Measurements from ENCODE around the gene SEPTIN3. TPM values are rescaled to one million over a fixed set of nuclear protein-coding genes. Genes with fewer than 3 reads are reported as not detected.

Gene SEPTIN3, protein sequence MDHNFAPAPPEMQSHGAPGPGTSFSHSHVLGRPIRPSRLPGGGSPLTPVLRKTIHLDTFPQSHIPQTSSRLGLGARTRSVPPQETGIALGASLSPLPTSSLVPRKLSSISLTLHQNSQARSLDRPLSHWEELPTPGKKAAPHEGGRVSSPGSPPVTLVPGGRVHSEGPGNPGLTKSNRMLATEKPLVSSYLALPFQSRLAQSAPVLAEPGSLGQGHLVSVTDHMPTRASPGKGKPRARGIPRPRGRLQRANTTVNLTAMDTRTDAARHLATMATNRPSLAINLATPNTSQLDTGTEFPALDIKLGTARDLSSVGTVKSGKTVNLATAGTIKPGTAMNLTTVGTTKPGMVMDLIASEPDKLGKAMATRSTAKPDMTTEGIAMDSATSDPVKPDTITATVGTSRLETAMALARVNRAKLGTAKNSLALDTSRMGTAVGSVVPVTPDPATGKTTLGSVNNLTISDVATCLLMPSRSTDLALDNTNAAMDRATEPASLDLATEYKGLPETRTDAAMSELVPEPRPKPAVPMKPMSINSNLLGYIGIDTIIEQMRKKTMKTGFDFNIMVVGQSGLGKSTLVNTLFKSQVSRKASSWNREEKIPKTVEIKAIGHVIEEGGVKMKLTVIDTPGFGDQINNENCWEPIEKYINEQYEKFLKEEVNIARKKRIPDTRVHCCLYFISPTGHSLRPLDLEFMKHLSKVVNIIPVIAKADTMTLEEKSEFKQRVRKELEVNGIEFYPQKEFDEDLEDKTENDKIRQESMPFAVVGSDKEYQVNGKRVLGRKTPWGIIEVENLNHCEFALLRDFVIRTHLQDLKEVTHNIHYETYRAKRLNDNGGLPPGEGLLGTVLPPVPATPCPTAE
- 4.0 and 4.6 TPM in 2 replicates for total RNA-seq

DNA sequence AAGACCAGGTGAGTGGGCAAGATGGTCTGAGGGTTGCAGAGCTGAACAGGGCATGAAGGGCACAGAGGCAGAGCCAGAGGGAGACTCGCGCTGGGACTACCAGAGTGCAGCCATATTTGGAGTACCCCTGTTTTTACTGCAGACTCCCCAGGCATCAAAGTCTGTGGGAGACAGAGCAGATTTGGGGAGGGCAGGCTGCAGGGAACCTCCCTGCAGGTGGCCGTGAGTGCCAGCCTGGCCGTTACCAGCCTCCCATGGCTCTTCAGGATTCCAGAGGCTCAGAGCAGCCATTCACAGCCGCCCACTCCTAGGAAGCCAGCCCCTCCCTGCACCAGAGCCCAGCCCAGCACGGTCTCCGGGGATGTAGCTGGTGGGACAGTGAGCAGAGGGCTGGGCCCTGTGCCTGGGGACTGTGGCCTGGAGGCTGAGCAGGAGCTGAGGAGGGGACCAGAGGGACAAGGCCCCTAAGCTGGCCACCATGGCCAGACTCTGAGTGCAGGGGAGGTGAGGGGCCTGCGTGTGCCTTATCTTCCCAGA lies at the start of gene SEPTIN3:
Gene SEPTIN3 (plus strand): TSS at position 334 of the 537 bp plus-strand sequence. CDS start 2,050 bp downstream, outside the sequence.
- intact Hi-C loops (cut with micrococcal nuclease), result no loop called here

DNA sequence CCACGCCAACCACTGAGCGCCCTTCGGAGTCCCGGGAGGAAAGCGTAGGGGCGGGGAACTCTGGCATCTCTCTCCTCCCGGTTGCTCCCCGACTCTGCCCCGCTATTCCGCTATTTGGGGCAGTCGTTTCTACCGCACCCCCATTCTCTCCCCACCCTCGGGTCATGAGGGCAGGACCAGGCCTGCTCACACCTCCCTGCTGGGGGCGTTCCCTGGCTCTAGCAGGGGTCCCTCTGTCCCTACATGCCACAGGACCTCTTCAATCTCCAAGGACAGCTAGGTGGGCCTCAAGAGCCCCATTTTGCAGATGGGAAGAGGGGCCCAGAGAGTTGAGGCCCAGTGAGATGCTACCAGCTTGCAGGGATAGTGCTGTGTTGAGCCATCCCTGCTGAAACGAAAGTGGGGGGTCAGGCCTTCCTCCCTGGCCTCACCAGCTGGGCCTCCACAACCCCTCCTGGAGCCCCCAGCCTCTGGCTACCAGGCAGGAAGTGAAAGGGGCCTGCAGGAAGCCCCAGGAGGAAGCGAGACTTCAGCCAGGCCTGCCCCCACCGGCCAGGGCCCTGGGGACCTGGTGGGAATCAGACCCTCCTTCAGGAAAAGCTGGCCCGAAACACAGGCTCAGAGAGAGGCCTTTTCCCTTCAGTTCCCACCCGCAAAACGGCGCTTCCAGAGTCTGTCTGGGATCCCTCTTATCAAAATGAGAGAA lies 48.8 kb upstream of the SEPTIN3 start:
- intact Hi-C loops (cut with micrococcal nuclease), result no loop called here

DNA sequence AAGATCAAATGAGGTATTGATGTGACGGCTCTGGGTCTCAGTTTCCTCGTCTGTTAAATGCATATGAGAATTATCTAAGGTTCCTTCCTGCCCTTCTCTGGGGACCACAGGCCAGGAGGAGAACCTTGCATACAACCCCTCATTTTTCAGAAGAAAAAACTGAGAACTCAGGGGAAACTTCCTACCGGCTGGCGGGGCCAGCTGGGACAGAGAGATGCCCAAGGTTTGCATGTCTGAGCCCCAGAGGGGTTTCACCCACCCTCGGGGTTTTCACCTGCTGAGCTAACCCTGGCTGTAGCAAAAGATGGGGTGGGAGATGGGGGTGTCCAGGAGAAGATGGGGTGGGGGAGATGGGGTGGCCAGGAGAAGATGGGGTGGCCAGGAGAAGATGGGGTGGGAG lies 46.9 kb upstream of the SEPTIN3 start:
- intact Hi-C loops (cut with micrococcal nuclease), result no loop called here

DNA sequence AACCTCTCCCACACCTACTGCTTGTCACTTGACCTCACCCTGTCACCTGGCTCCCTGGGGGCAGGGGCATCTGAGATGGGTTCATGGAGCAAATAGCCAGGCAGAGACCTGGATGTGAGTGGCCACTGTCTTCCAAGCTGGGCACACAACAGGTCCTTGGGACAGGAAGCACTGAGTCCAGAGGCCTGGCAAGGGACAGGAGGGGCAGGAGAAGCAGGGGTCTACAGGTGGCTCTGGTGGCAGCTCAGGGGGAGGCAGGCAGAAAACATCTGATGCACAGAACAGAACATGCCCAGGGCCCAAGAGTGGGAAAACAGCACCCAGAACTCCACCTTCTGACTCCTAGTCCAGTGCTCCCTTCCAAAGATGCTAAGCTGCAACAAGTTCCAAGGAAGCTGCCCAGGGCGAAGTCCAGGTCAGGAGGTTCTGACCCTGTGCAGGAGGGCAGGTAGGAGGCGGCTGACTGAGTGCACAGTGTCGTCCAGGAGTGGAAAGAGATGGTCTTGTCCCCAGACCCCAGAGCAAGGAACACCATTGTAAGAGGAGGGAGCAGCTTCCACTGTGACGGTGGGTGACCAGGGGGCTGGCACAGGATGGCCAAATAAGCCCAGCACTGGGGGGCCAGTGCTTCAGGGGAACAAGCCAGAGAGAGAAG lies 46.2 kb upstream of the SEPTIN3 start:
- intact Hi-C loops (cut with micrococcal nuclease), result no loop called here

DNA sequence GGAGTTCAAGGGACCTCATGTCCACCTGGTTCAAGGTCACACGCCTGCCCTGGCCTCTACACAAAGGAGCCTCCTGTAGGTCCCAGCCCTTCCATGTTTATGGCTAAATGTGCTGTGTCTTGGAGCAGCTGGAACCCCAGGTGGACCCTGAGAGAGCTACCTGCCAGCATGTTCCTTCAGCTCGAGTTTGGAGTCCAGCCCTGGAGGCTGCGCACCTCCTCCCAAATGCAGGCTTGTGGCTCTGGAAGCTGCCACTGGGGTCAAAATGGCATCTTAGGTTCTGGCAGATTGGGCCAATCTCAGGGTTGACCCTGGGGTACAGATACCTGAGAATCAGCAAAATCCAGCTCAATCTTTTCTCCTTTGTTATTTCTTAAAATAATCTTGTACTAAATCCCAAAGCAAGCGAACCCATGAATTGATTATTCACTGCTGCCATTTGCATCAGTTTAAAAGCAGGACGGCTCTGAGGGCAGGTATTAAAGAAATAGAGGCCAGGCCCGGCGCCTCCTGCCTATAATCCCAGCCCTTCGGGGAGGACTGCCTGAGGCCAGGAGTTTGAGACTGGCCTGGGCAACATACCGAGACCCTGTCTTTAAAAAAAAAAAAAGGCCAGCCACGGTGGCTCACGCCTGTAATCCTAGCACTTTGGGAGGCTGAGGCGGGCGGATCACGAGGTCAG lies 45.5 kb upstream of the SEPTIN3 start:
- intact Hi-C loops (cut with micrococcal nuclease), result no loop called here

DNA sequence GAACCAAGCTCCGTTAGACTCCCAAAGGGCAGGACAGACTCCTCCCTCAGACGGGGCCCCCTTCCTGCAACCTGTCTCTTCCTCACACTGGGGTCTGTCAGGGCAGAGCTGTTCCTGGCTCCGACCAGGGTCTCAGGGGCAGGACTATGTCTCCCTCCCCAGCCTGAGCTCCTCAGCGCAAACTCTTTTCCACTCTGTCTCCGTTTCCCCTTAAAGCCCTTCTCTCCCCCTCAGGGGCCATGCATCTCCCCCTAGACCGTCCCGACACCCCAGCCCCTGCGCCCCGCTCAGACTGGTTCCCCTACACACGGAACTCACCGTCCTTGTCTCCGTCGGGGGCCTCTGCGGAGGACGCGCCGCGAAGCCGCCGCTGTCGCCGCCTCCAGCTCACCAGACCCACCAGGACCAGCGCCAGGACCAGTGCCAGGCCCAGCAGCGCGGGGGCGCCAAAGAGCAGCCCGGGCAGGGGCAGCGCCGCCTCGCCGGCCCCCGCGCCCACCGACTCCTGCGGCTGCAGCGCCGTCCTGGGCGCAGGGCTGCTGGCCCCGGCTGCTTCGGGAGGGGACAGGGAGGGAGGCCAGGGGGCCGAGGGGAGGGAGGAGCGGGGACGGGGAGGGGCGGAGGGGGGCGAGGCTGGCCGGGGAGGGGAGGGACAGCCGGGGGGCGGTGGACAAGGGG lies 43.3 kb upstream of the SEPTIN3 start:
- intact Hi-C loops (cut with micrococcal nuclease), result loop anchor here (1.0 kb wide), 1 partner anchor 14 kb away; no protein-coding TSS in a partner anchor

DNA sequence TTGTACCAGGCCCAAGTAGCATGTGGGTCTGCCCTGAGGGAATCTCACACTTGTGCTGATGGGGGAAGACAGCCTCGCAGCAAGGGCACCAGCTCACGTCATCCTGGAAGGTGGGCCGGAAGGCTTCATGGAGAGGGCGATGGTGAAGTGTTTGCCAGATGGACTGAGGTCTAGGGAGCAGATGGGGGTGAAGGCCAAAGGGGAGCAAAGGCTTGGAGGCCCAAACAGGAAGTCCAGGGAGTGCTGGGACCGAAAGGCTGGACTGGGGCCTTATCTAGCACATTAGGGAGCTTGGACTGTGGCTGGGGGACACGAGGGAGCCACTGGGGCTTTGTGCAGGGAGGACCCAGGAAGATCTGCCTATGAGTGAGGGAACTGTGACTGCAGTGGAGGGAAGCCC lies 41.4 kb upstream of the SEPTIN3 start:
- intact Hi-C loops (cut with micrococcal nuclease), result no loop called here

DNA sequence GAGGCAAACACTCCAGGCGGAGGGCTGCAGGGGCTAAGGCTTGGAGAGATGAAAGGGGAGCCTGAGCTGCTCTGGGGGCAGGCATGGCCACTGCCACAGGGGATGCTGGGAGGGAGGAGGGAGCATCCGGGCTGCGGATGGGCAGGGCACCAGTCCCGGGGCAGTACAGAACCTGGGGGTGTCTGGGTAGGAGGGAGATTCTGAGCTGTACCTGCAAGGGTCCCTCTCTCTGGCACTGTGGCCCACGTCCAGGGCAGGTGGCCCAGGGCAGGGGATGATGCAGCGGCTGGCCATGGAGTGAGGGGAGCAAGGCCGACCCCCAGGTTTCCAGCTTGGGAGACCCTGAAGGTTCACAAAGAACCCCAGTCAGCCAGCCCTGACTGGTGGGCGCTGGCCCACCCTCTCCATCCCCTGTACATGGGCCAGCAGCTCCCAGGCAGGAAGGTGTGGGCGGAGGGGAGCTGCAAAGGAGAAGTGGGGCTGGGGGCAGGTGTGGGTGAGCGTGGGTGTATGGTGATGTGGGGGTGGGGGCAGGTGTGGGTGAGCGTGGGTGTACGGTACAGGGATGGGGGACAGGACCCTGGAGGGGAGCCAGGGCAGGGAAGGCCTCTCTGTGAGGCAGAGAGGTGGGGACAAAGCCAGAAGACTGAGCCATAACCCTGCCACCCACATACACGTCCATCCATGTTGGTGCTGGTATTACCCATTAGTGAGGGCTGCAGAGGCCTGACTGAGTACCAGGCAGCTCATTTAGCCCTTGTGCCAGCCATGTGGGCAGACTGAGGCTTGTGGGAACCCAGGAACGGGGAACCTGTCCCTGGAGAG lies 40.4 kb upstream of the SEPTIN3 start:
- intact Hi-C loops (cut with micrococcal nuclease), result no loop called here

DNA sequence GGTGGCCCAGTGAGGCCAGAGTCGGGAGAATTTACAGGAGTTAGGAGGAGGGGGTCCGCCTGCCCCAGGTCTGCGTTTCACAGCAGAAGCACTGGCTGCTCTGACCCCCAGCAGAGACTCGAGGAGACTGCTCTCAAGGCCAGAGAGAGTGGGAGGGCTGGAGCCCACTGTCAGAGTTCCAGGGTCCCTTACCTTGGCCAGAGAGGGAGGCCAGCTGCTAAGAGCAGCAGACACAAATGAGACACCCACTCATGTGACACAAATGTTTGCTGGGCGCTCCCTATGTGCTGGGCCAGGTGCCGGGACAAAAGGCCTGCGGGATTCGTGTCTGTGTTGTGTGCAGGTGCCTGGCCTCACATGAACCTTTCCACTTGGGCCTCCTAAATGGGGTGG lies 39.8 kb upstream of the SEPTIN3 start:
- intact Hi-C loops (cut with micrococcal nuclease), result no loop called here

DNA sequence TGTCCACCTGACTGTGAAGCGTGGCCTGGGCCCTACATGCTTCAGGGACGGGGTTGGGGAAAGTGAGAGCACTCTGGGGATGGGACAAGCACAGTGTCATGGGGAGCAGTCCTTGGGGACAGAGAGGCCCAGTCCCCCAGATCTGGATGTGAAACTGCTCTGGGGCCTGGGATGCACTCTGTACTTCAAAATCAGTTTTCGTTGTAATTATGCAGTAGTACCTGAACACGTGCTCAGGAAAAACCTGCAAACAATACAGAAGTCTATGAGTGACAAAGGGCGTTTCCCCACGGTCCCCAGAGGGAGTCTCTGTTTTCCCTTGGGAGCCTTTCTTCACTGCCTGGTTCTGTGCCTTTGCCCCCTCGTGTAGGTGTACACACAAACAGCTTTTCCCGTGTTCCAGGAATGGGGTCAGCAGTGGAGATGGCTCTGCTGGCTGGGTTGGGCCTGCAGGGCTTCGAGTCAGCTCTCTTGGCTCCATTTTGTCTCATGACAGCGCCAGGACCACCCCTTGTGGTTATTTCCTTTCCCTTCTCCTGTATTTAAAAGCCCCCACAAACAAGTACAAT lies 37.5 kb upstream of the SEPTIN3 start:
- intact Hi-C loops (cut with micrococcal nuclease), result no loop called here

DNA sequence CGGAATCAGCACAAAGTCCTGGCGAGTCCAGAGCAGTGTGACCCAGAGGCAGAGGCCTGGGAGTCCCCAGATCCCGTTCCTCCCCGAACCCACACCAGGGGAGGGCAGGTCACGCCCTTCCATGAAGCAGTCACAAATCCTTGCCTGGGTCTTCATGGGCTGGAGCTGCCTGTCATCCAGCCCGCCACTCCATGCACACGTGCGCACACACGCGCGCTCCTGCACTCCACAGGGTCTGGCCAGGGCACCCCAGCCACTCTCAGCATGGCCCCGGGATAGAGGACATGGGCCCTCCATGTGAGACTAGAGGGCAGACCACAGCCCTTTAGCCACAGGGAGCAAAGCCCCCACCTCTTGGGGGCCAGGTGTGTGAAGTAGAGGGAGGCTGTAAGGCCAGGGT lies 36.9 kb upstream of the SEPTIN3 start:
- intact Hi-C loops (cut with micrococcal nuclease), result no loop called here

DNA sequence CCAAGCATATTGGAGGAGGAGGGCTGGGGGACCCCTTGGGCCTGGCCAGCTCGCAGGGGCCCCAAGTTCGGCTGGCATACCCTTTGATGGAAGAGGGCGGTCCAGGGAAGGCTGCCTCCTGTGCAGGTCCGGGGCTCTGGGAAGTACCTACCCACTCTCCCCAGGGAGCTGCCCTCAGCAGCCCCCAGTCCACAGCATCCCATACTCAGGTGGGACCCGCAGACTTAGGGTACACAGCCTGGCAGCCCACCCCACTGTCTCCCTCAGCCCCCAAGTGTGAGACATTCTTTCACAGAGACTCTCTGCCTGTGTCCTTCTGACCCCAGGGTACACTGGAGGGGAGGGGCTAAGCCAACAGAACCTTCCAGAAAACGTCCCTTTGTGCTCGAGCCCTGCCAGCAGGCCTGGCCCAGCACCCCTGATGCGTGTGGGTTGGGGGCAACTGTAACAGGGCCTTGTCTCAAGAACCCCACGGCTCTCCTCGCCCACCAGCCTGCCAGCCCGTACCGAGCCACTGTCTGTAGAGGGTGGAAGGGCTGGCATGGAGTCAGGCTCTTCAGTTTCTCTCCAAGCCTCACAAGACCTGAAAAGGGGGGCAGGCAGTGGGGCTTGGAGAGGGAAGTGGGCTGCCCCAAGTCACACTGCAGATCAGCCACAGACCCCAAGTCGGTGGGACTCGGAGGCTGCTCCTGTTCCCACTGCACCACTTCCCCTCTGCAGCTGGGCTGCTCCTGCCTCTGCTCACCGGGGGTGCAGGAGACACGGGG lies 35.6 kb upstream of the SEPTIN3 start:
- intact Hi-C loops (cut with micrococcal nuclease), result no loop called here

DNA sequence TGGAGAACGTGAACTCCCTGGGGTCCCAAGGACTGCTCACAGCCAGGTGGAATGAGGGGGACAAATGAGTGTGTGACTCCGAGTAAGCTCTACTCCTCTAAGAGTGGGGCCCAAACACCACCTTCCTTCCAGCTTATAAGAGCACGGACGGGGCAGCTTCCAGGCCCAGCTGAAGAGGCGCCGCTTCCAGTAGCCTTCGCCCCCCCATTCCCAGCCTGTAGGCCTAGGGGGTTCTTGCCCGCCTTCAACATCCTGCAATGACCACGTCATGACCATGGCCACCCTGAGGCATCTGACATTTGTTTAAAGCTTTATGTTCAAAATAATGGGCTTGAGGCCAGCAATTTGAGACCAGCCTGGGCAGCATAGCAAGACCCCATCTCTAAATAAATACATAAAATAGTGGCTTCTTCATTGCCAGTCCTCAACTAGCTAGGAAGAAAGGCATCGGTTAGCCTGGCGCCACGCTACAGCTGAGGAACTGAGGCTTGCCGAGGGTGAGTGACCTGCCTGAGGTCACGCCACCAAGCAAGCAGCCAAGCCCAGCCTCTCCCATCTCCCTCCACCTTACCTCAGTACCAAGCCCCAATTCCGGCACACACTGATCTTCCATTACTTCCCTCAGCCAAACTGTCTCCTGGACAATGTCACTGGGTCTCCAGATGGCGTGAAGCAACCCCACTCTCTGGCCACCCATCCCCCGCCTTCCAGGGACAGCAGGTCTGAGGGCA lies 34.8 kb upstream of the SEPTIN3 start:
- intact Hi-C loops (cut with micrococcal nuclease), result no loop called here

DNA sequence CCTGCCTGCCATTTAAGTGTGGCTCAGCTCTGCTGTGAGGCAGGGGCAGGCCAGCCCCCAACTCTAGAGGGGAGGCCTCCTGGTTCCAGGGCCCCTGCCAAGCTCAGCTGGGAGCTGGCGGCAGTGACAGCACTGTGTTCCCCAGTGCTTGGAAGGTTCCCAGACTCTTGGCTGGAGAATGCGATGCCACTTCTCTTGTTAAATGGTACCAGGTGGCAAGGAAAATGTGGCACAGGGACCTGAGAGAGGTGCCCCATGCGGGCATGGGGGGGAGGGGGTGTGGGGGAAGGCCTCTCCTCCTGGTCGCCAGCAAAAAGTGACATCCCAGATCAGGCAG lies 34.3 kb upstream of the SEPTIN3 start:
- intact Hi-C loops (cut with micrococcal nuclease), result no loop called here

DNA sequence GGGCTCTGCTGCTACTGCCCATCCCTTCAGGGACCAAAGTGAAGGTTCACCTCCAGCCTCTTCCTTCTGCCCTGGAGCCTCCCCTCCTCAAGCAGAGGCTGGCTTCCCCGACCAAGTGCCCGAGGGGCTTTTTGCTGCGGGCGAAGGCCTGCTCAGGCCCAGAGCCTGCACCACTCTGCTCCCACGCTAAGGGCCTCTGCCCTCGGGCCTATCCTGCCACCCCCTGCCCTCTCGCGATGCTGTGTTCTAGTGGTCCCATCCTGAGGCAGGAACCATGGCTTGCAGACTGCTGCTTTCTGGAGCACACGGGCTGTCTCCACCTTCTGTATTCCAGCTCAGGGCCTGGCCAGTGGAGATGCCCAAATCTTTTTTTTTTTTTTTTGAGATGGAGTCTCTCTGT lies 33.7 kb upstream of the SEPTIN3 start:
- intact Hi-C loops (cut with micrococcal nuclease), result no loop called here

DNA sequence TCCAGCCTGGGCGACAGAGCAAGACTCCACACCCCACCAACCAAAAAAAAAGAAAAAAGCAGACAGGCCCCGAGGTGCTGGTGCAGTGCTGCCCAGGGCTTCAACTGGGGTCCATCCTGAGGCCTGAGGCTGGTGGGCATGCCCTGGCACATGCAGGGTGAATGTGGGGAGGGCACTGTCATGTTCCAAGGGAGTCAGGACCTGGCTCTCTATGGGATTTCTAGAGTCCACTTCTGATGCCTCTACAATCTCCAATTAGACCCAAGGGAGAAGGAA lies 32.4 kb upstream of the SEPTIN3 start:
- intact Hi-C loops (cut with micrococcal nuclease), result no loop called here
